ENCODE results near the gene STX2.

- TF ChIP-seq CTCF (conservative IDR thresholded peaks at IDR 0.05 in 1 of 2, IDR thresholded peaks at IDR 0.05 in 1 of 2; ENCODE audit: low read depth in 1 of 2, low read length in 2 of 2) (no peak), EZH2 (IDR thresholded peaks at IDR 0.05; ENCODE audit: low read length, missing control alignments) (no peak)
Observed at GRCh38 chr12:130846369-130846768, 7.3 kb upstream of the STX2 start.
